K562 (cell line): ENCODE results near the gene EYA4. TPM values are rescaled to one million over a fixed set of nuclear protein-coding genes. Genes with fewer than 3 reads are reported as not detected.

Experiments used
- ATAC-seq: fragments of 200-7000 bp; cut with Tn5 transposase; 3 replicates; pipeline ENCODE4 v1.9.1; 2020; ENCODE audit warnings: moderate library complexity
- BruUV-seq: library from RNA; stranded (reverse); fragments of 400-500 nt; replicated peaks from 2 replicates; lab custom pipeline; 2021; lab: Mats Ljungman, UMichigan
- CTCF ChIA-PET: fragments of 300-600 bp; formaldehyde crosslinking; extraction: SDS; loops from one replicate; lab custom pipeline; 2021; ENCODE audit warnings: low intra/inter-chr PET ratio; lab: Yijun Ruan, JAX
- POLR2A ChIA-PET: fragments of 300-600, 350-650 bp; sonication (Branson Sonifier 250); formaldehyde crosslinking; extraction: SDS; loops from one replicate; lab custom pipeline; 2021; ENCODE audit warnings: antibody characterized with exemption, inconsistent platforms; lab: Yijun Ruan, JAX
- DNase-seq, 4 experiments: peaks; one replicate each; pipeline versions ENCODE4 v3.0.0 to v3.0.0-alpha.2; 2011 to 2018; ENCODE audit warnings: low spot score in 3 of 4, mixed read lengths in 3 of 4; ENCODE audit errors: extremely low read depth in 1 of 4
- FAIRE-seq: peaks from 2 replicates; lab custom pipeline; 2011; peaks lifted over from hg19 to GRCh38; lab: Jason Lieb, UNC
- H2AFZ ChIP-seq: 2 replicates; pipeline ENCODE4 v1.6.0; 2011; ENCODE audit warnings: low read depth, low read length, control low read depth, inconsistent platforms
- H3K27ac ChIP-seq: fragments of 200-600 bp; 3 replicates; pipeline ENCODE4 v1.8.0; 2011; ENCODE audit warnings: low read depth, mild to moderate bottlenecking, control low read depth, inconsistent platforms, low read length, moderate library complexity, mixed read lengths; ENCODE audit errors: extremely low read depth
- H3K27me3 ChIP-seq, 2 experiments: fragments of 300-600 bp in 1 of 2; 2 replicates in 1 of 2; 3 replicates in 1 of 2; pipeline versions ENCODE4 v1.6.0 to v1.8.0; 2011; ENCODE audit warnings: inconsistent platforms in 2 of 2, low read length in 2 of 2, mild to moderate bottlenecking in 1 of 2, mixed read lengths in 1 of 2, moderate library complexity in 1 of 2; ENCODE audit not compliant: control insufficient read depth in 2 of 2, insufficient read depth in 2 of 2
- H3K36me3 ChIP-seq: fragments of 300-600 bp; 3 replicates; pipeline ENCODE4 v1.8.0; 2011; ENCODE audit warnings: mild to moderate bottlenecking, low read length, inconsistent platforms; ENCODE audit not compliant: control insufficient read depth, insufficient read depth
- H3K4me1 ChIP-seq, 2 experiments: fragments of 200-600 bp in 1 of 2; replicated peaks in 1 of 2; 2 replicates in 1 of 2; 3 replicates in 1 of 2; pipeline versions ENCODE4 v1.5.1 to v1.8.0; 2011; ENCODE audit warnings: inconsistent platforms in 2 of 2, low read length in 2 of 2, mild to moderate bottlenecking in 1 of 2, mixed read lengths in 1 of 2, moderate library complexity in 1 of 2; ENCODE audit not compliant: control insufficient read depth in 2 of 2, insufficient read depth in 2 of 2
- H3K4me2 ChIP-seq: 2 replicates; pipeline ENCODE4 v1.6.1; 2011; ENCODE audit warnings: low read length, control low read depth, inconsistent platforms, mixed read lengths; ENCODE audit not compliant: insufficient read depth
- H3K4me3 ChIP-seq: fragments of 200-600 bp; sonication (generic), shearing (Covaris generic); 2 replicates; pipeline ENCODE4 v1.5.1; 2016; ENCODE audit warnings: control low read depth, inconsistent platforms
- H3K79me2 ChIP-seq: fragments of 200-600 bp; 3 replicates; pipeline ENCODE4 v1.8.0; 2011; ENCODE audit warnings: low read length, inconsistent platforms; ENCODE audit not compliant: control insufficient read depth, insufficient read depth
- H3K9ac ChIP-seq, 2 experiments: 2 replicates each; pipeline versions ENCODE4 v1.6.0 to v1.6.1; 2011; ENCODE audit warnings: low read depth in 2 of 2, low read length in 2 of 2, control low read depth in 1 of 2, inconsistent platforms in 1 of 2, mild to moderate bottlenecking in 1 of 2, mixed read lengths in 1 of 2; ENCODE audit not compliant: insufficient read depth in 1 of 2
- H3K9me1 ChIP-seq: one replicate; pipeline ENCODE4 v1.6.0; 2011; ENCODE audit warnings: inconsistent platforms, mild to moderate bottlenecking, low read length, moderate library complexity; ENCODE audit not compliant: control insufficient read depth, insufficient read depth
- H3K9me3 ChIP-seq: replicated peaks from 2 replicates; pipeline ENCODE4 v1.5.1; 2011; ENCODE audit warnings: low read depth, low read length, inconsistent platforms; ENCODE audit not compliant: control insufficient read depth, insufficient read depth
- H4K20me1 ChIP-seq: replicated peaks from 2 replicates; pipeline ENCODE4 v1.6.1; 2011; ENCODE audit warnings: low read length, inconsistent platforms, mixed read lengths; ENCODE audit not compliant: control insufficient read depth, insufficient read depth
- CBX8 ChIP-seq: fragments of 200-600 bp; sonication (generic); IDR thresholded peaks from 2 replicates; pipeline ENCODE4 v1.6.1; 2012; ENCODE audit warnings: borderline replicate concordance, mixed run types, low read depth, mild to moderate bottlenecking, moderate library complexity, mixed read lengths, low read length, control low read depth, inconsistent platforms; ENCODE audit not compliant: poor library complexity, severe bottlenecking; ENCODE audit errors: extremely low read depth
- CHD2 ChIP-seq: IDR thresholded peaks from 2 replicates; pipeline ENCODE4 v1.6.1; 2011; ENCODE audit warnings: low read depth, low read length
- FOXK2 ChIP-seq, 2 experiments: fragments of 450-650 bp; IDR thresholded peaks in 1 of 2; conservative IDR thresholded peaks in 1 of 2; 2 replicates each; pipeline ENCODE4 v1.6.1; 2016; ENCODE audit warnings: low read depth in 2 of 2, mild to moderate bottlenecking in 1 of 2
- HDAC3 ChIP-seq: fragments of 450-650 bp; IDR thresholded peaks from 2 replicates; pipeline ENCODE4 v1.6.1; 2018; ENCODE audit warnings: borderline replicate concordance, mild to moderate bottlenecking, moderate library complexity; ENCODE audit not compliant: partially characterized antibody
- KDM2B ChIP-seq: fragments of 250-450 bp; sonication (Bioruptor Pico); IDR thresholded peaks from 2 replicates; pipeline ENCODE4 v1.8.0; 2021; ENCODE audit warnings: mild to moderate bottlenecking, moderate library complexity
- NFE2 ChIP-seq: IDR thresholded peaks from 2 replicates; pipeline ENCODE4 v1.6.1; 2014; ENCODE audit warnings: antibody characterized with exemption, low read depth
- XRCC4 ChIP-seq: IDR thresholded peaks from one replicate; pipeline ENCODE4 v1.6.1; 2011; ENCODE audit not compliant: insufficient read depth, insufficient read length; ENCODE audit errors: extremely low read depth
- WGBS: fragments of 100-300 bp; shearing (Covaris generic); methylation state at CpG from one replicate; pipeline ENCODE4 v1.1.6; 2016; ENCODE audit warnings: low coverage, mixed read lengths; ENCODE audit not compliant: insufficient coverage; ENCODE audit errors: missing lambda C conversion rate; 5-methylcytosine and 5-hydroxymethylcytosine counted together
- in situ Hi-C: fragments of 300-500 bp; cut with MboI; formaldehyde crosslinking; loops from 4 replicates; pipeline ENCODE4 v1.15.0; 2018; ENCODE audit warnings: inconsistent platforms, mixed read lengths
- intact Hi-C: fragments of 100-400 bp; cut with micrococcal nuclease; formaldehyde crosslinking; loops from 2 replicates; pipeline ENCODE4 v1.14.2; 2022
- polyA plus RNA-seq, 8 experiments: library from polyadenylated mRNA; depleted of rRNA in 4 of 8; stranded (reverse) in 5 of 8; unstranded in 3 of 8; fragments of >200 nt; fragmentation: Nextera tagmentation in 2 of 8; fragmentation: Illumina TruSeq in 1 of 8; extraction: Ambion mirVana in 2 of 8; extraction: Trizol in 1 of 8; gene quantifications; 2 replicates each; pipeline versions ENCODE4 v1.2.1 to v1.2.3, GENCODE V29; 2011 to 2014; ENCODE audit warnings: inconsistent platforms in 1 of 8, missing spikeins in 1 of 8
- total RNA-seq, 7 experiments: library from RNA; depleted of rRNA in 6 of 7; stranded (reverse); fragments of >200 nt in 6 of 7; fragmentation: Illumina TruSeq in 2 of 7; extraction: Trizol in 2 of 7; gene quantifications; 2 replicates each; pipeline versions ENCODE4 v1.2.1 to v1.2.3, GENCODE V29; 2011 to 2021; ENCODE audit warnings: low replicate concordance in 1 of 7
- TF ChIP-seq, protein P1 (sequence below): sonication (generic); formaldehyde crosslinking; IDR thresholded peaks from 2 replicates; pipeline ENCODE4 v1.8.1; 2023; ENCODE audit warnings: missing genetic modification reagents, mild to moderate bottlenecking, borderline replicate concordance
- TF ChIP-seq, protein P2 (sequence below): fragments of 450-650 bp; IDR thresholded peaks from 2 replicates; pipeline ENCODE4 v1.6.1; 2016; ENCODE audit warnings: low read depth

The EYA4 gene
- total and polyA plus RNA-seq, 9 of the 15 experiments (the other 6 are each of a cell fraction or from before 2014, with no cell fraction given): 0.03 to 0.04 TPM; not detected in 7

DNA sequence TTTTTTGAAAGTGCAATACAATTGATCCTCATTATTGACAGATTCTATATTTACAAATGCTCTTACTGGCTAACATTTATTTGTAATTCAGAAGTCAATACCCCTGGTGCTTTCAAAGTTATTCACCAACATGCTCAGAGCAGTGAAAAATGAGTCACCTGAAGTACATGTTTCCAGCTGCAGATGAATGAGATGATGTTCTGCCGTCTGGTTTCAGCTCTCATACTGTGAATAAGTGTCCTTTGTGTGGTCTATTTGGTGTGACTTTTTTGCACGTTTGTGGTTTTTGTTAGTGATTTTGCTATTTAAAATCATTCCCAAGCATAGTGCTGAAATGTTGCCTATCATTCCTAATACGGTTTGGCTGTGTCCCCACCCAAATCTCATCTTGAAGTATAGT, 22.3 kb upstream of the EYA4 start:
- ChIA-PET CTCF (no interaction called here), POLR2A (no interaction called here)
- intact Hi-C loops: no loop called here
- FAIRE-seq (no peak), ATAC-seq (no peak), DNase-seq (no peak)
- H3K4me1 ChIP-seq: no peaks in the 10 kb centered on the region
- H3K9me3 ChIP-seq: 0 out of 2 replicates have a peak, but pooled peaks cover 3% of the 10 kb centered on the region
- no peak overlapping the region for H3K4me2 ChIP-seq
- no peak overlapping the region for H2AFZ ChIP-seq
- H3K27me3 ChIP-seq: no peaks in the 10 kb centered on the region
- 0% methylated on average over 3 of the region's 3 CpGs for WGBS
- no peaks in the 10 kb centered on the region for H4K20me1 ChIP-seq
- H3K9me1 ChIP-seq: no peaks in the 10 kb centered on the region
- H3K4me3 ChIP-seq: no peak overlapping the region
- no peaks in the 10 kb centered on the region for H3K36me3 ChIP-seq
- no peaks in the 10 kb centered on the region for H3K79me2 ChIP-seq
- no TSS peak for BruUV-seq
- in situ Hi-C loops: no loop called here
- no peak overlapping the region for H3K9ac ChIP-seq
- H3K27ac ChIP-seq: no peak overlapping the region
- TF ChIP-seq XRCC4 (no peak), NFE2 (no peak), HDAC3 (no peak), CBX8 (no peak), CHD2 (no peak), KDM2B (CRISPR knock-in tag) (no peak), FOXK2 (conservative IDR thresholded peaks at IDR 0.05 in 1 of 2, IDR thresholded peaks at IDR 0.05 in 1 of 2; ENCODE audit: low read depth in 2 of 2) (no peak)
- TF ChIP-seq, protein P1, sequence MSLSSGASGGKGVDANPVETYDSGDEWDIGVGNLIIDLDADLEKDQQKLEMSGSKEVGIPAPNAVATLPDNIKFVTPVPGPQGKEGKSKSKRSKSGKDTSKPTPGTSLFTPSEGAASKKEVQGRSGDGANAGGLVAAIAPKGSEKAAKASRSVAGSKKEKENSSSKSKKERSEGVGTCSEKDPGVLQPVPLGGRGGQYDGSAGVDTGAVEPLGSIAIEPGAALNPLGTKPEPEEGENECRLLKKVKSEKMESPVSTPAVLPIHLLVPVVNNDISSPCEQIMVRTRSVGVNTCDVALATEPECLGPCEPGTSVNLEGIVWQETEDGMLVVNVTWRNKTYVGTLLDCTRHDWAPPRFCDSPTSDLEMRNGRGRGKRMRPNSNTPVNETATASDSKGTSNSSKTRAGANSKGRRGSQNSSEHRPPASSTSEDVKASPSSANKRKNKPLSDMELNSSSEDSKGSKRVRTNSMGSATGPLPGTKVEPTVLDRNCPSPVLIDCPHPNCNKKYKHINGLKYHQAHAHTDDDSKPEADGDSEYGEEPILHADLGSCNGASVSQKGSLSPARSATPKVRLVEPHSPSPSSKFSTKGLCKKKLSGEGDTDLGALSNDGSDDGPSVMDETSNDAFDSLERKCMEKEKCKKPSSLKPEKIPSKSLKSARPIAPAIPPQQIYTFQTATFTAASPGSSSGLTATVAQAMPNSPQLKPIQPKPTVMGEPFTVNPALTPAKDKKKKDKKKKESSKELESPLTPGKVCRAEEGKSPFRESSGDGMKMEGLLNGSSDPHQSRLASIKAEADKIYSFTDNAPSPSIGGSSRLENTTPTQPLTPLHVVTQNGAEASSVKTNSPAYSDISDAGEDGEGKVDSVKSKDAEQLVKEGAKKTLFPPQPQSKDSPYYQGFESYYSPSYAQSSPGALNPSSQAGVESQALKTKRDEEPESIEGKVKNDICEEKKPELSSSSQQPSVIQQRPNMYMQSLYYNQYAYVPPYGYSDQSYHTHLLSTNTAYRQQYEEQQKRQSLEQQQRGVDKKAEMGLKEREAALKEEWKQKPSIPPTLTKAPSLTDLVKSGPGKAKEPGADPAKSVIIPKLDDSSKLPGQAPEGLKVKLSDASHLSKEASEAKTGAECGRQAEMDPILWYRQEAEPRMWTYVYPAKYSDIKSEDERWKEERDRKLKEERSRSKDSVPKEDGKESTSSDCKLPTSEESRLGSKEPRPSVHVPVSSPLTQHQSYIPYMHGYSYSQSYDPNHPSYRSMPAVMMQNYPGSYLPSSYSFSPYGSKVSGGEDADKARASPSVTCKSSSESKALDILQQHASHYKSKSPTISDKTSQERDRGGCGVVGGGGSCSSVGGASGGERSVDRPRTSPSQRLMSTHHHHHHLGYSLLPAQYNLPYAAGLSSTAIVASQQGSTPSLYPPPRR (CRISPR knock-in tag): no peak
- TF ChIP-seq, protein P2, sequence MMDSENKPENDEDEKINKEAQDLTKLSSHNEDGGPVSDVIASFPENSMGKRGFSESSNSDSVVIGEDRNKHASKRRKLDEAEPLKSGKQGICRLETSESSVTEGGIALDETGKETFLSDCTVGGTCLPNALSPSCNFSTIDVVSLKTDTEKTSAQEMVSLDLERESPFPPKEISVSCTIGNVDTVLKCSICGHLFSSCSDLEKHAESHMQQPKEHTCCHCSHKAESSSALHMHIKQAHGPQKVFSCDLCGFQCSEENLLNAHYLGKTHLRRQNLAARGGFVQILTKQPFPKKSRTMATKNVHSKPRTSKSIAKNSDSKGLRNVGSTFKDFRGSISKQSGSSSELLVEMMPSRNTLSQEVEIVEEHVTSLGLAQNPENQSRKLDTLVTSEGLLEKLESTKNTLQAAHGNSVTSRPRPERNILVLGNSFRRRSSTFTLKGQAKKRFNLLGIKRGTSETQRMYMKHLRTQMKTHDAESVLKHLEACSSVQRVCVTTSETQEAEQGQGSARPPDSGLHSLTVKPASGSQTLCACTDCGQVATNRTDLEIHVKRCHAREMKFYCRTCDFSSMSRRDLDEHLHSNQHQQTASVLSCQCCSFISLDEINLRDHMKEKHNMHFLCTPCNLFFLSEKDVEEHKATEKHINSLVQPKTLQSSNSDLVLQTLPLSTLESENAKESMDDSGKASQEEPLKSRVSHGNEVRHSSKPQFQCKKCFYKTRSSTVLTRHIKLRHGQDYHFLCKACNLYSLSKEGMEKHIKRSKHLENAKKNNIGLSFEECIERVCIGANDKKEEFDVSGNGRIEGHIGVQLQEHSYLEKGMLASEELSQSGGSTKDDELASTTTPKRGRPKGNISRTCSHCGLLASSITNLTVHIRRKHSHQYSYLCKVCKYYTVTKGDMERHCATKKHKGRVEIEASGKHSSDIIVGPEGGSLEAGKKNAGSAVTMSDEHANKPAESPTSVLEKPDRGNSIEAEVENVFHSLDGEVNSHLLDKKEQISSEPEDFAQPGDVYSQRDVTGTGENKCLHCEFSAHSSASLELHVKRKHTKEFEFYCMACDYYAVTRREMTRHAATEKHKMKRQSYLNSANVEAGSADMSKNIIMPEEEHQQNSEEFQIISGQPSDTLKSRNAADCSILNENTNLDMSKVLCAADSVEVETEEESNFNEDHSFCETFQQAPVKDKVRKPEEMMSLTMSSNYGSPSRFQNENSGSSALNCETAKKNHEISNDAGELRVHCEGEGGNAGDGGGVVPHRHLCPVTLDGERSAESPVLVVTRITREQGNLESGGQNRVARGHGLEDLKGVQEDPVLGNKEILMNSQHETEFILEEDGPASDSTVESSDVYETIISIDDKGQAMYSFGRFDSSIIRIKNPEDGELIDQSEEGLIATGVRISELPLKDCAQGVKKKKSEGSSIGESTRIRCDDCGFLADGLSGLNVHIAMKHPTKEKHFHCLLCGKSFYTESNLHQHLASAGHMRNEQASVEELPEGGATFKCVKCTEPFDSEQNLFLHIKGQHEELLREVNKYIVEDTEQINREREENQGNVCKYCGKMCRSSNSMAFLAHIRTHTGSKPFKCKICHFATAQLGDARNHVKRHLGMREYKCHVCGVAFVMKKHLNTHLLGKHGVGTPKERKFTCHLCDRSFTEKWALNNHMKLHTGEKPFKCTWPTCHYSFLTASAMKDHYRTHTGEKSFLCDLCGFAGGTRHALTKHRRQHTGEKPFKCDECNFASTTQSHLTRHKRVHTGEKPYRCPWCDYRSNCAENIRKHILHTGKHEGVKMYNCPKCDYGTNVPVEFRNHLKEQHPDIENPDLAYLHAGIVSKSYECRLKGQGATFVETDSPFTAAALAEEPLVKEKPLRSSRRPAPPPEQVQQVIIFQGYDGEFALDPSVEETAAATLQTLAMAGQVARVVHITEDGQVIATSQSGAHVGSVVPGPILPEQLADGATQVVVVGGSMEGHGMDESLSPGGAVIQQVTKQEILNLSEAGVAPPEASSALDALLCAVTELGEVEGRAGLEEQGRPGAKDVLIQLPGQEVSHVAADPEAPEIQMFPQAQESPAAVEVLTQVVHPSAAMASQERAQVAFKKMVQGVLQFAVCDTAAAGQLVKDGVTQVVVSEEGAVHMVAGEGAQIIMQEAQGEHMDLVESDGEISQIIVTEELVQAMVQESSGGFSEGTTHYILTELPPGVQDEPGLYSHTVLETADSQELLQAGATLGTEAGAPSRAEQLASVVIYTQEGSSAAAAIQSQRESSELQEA: no peak
